ENCODE measurements around the gene LAMA5. TPM values are rescaled to one million over a fixed set of nuclear protein-coding genes. Genes with fewer than 3 reads are reported as not detected.

Gene LAMA5
- total RNA-seq, 2 experiments from 2014 or later = 0.81 to 1.5 TPM

DNA sequence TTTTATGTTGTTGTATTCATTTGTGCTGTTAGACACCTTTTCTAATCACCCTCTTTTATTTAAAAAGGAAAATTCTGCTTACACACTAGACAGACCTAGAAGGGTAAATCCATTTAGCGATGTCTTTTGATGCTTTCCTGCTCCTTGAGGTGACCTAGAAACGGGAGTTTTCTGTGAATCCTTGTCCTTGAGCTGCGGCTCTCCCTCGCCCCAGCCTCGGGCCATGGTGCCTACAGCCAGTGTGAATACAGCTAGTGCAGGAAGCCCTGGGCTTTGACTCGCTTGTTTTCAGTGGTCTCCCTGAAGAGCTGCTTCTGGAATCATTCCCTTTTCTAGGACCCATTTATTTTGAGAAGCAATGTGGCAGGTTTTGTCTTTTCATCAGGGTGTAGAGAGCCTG is 82.0 kb downstream of the LAMA5 start:
- Mint-ChIP-seq H3K9me3 (no peaks in the 10 kb centered on the region), H3K4me3 (no peak overlapping the region), H3K27me3 (ENCODE audit: low read depth) (no peaks in the 10 kb centered on the region), H3K27ac (no peak overlapping the region), H3K36me3 (ENCODE audit: low read depth) (peaks cover 13% of the 10 kb centered on the region), H3K4me1 (ENCODE audit: low read depth) (no peaks in the 10 kb centered on the region)
- intact Hi-C loops (cut with micrococcal nuclease) = no loop called here
- CTCF ChIA-PET = no interaction called here
- no peak for DNase-seq

DNA sequence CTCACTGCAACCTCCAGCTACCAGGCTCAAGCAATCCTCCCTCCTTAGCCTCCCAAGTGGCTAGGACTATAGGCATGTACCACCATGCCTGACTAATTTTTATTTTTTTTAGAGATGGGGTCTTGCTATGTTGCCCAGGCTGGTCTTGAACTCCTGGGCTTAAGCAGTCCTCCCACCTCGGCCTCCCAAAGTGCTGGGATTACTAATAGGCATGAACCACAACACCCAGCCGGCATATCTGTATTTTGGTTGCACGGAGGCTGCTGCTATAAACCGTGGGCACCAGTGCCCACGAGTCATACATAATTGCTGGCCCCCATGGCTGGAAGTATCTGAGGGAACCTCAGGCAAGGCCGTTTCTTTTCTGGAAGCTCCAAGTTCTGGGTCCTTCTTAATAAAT is 82.7 kb downstream of the LAMA5 start:
- Mint-ChIP-seq H3K36me3 (ENCODE audit: low read depth) (peaks cover 14% of the 10 kb centered on the region), H3K9me3 (no peaks in the 10 kb centered on the region), H3K4me3 (no peak overlapping the region), H3K27me3 (ENCODE audit: low read depth) (no peaks in the 10 kb centered on the region), H3K4me1 (ENCODE audit: low read depth) (no peaks in the 10 kb centered on the region), H3K27ac (no peak overlapping the region)
- CTCF ChIA-PET = interaction anchor here (1.0 kb wide), 1 partner anchor 273 kb away, joined by 3 read pairs; no protein-coding TSS in a partner anchor
- intact Hi-C loops (cut with micrococcal nuclease) = no loop called here
- DNase-seq = no peak

- Mint-ChIP-seq H3K4me3 (no peak overlapping the region), H3K27ac (no peak overlapping the region), H3K27me3 (ENCODE audit: low read depth) (no peaks in the 10 kb centered on the region), H3K9me3 (no peaks in the 10 kb centered on the region), H3K36me3 (ENCODE audit: low read depth) (peaks cover 14% of the 10 kb centered on the region), H3K4me1 (ENCODE audit: low read depth) (no peaks in the 10 kb centered on the region)
- intact Hi-C loops (cut with micrococcal nuclease) = no loop called here
- no peak for DNase-seq
- CTCF ChIA-PET = interaction anchor here (0.5 to 1.2 kb wide), 2 partner anchors 14 to 18 kb away, joined by 3 read pairs; no protein-coding TSS in a partner anchor
Measured at GRCh38 chr20:62282877-62283503, 84.1 kb downstream of the LAMA5 start.

GRCh38 chr20:62282103-62282502 is 85.0 kb downstream of the LAMA5 start:
- peaks cover 16% of the 10 kb centered on the region for H3K36me3 Mint-ChIP-seq (ENCODE audit: low read depth)

GRCh38 chr20:62281161-62281933 is 85.8 kb downstream of the LAMA5 start:
- H3K36me3 Mint-ChIP-seq (ENCODE audit: low read depth) = peaks cover 16% of the 10 kb centered on the region
- intact Hi-C loops (cut with micrococcal nuclease) = no loop called here
- CTCF ChIA-PET = no interaction called here
- H3K27ac Mint-ChIP-seq = no peak overlapping the region
- no peak overlapping the region for H3K4me3 Mint-ChIP-seq
- no peaks in the 10 kb centered on the region for H3K4me1 Mint-ChIP-seq (ENCODE audit: low read depth)
- H3K27me3 Mint-ChIP-seq (ENCODE audit: low read depth) = no peaks in the 10 kb centered on the region
- DNase-seq = no peak
- no peaks in the 10 kb centered on the region for H3K9me3 Mint-ChIP-seq

More at GRCh38 chr20:62282103-62282502, 85.0 kb downstream of the LAMA5 start:
- Mint-ChIP-seq H3K4me1 (ENCODE audit: low read depth) (no peaks in the 10 kb centered on the region), H3K27me3 (ENCODE audit: low read depth) (no peaks in the 10 kb centered on the region), H3K27ac (no peak overlapping the region), H3K4me3 (no peak overlapping the region), H3K9me3 (no peaks in the 10 kb centered on the region)
- no peak for DNase-seq
- CTCF ChIA-PET = no interaction called here
- intact Hi-C loops (cut with micrococcal nuclease) = no loop called here

DNA sequence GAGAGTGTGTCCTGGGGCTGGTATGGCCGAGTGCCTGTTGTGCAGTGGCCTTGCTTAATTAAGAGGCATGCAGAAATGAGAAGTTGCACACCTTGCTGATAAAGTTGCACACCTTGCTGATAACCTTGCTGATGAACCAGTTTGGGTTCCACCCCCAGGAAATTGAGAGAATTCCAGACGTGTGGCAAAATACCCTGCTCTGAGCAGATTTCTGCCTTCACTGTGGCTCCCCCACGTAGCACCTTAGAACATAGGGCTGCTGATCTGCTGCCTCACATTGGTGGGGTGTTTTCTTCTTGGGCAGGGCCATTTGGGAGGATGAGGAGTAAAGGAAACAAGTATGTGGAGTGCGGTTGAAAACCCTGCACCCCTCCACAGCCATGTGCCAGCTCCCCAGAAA is 86.8 kb downstream of the LAMA5 start:
- H3K9me3 Mint-ChIP-seq = no peaks in the 10 kb centered on the region
- H3K27ac Mint-ChIP-seq = no peak overlapping the region
- H3K4me3 Mint-ChIP-seq = no peak overlapping the region
- H3K27me3 Mint-ChIP-seq (ENCODE audit: low read depth) = no peaks in the 10 kb centered on the region
- H3K36me3 Mint-ChIP-seq (ENCODE audit: low read depth) = peaks cover 13% of the 10 kb centered on the region
- intact Hi-C loops (cut with micrococcal nuclease) = no loop called here
- CTCF ChIA-PET = no interaction called here
- no peaks in the 10 kb centered on the region for H3K4me1 Mint-ChIP-seq (ENCODE audit: low read depth)
- no peak for DNase-seq

DNA sequence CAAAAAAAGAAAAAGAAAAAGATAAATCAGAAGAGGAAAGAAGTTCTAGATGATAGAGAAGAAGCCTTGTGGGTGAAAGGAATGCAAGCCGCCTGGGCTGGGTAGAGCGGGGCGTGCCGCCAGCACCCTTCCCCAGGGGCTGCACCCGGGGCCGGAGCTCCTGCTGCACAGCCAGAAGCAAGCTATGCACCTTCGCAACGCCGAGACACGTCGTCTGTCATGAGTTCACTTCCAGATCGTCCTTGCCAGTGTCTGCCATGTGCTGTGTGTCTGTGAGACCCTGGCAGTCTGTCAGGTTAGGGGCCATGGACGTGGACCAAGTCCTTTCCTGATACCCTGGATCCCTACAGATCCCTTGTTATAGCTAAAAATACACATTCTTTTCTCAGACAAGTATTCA is 89.9 kb downstream of the LAMA5 start:
- Mint-ChIP-seq H3K4me3 (no peak overlapping the region), H3K36me3 (ENCODE audit: low read depth) (peaks cover 8% of the 10 kb centered on the region), H3K4me1 (ENCODE audit: low read depth) (no peaks in the 10 kb centered on the region), H3K27me3 (ENCODE audit: low read depth) (no peaks in the 10 kb centered on the region), H3K27ac (no peak overlapping the region), H3K9me3 (no peaks in the 10 kb centered on the region)
- CTCF ChIA-PET = interaction anchor here (0.6 kb wide), 1 partner anchor 111 kb away, joined by 3 read pairs; no protein-coding TSS in a partner anchor
- DNase-seq = no peak
- intact Hi-C loops (cut with micrococcal nuclease) = no loop called here

- no peak for DNase-seq
- CTCF ChIA-PET = interaction anchor here (0.7 kb wide), 1 partner anchor 69 kb away, joined by 3 read pairs; no protein-coding TSS in a partner anchor
- no peaks in the 10 kb centered on the region for H3K9me3 Mint-ChIP-seq
- no peaks in the 10 kb centered on the region for H3K4me1 Mint-ChIP-seq (ENCODE audit: low read depth)
- no peak overlapping the region for H3K4me3 Mint-ChIP-seq
- no peaks in the 10 kb centered on the region for H3K27me3 Mint-ChIP-seq (ENCODE audit: low read depth)
- H3K36me3 Mint-ChIP-seq (ENCODE audit: low read depth) = peaks cover 6% of the 10 kb centered on the region
- H3K27ac Mint-ChIP-seq = no peak overlapping the region
- intact Hi-C loops (cut with micrococcal nuclease) = no loop called here
Measured at GRCh38 chr20:62276439-62276838, 90.7 kb downstream of the LAMA5 start.

- H3K4me3 Mint-ChIP-seq = no peak overlapping the region
- peaks cover 5% of the 10 kb centered on the region for H3K36me3 Mint-ChIP-seq (ENCODE audit: low read depth)
- H3K4me1 Mint-ChIP-seq (ENCODE audit: low read depth) = no peaks in the 10 kb centered on the region
- CTCF ChIA-PET = interaction anchor here (1.1 kb wide), 1 partner anchor 24 kb away, joined by 4 read pairs; no protein-coding TSS in a partner anchor
- no peaks in the 10 kb centered on the region for H3K9me3 Mint-ChIP-seq
- no peaks in the 10 kb centered on the region for H3K27me3 Mint-ChIP-seq (ENCODE audit: low read depth)
- DNase-seq = no peak
- intact Hi-C loops (cut with micrococcal nuclease) = no loop called here
- H3K27ac Mint-ChIP-seq = no peak overlapping the region
Measured at GRCh38 chr20:62275219-62275618, 91.9 kb downstream of the LAMA5 start.

DNA sequence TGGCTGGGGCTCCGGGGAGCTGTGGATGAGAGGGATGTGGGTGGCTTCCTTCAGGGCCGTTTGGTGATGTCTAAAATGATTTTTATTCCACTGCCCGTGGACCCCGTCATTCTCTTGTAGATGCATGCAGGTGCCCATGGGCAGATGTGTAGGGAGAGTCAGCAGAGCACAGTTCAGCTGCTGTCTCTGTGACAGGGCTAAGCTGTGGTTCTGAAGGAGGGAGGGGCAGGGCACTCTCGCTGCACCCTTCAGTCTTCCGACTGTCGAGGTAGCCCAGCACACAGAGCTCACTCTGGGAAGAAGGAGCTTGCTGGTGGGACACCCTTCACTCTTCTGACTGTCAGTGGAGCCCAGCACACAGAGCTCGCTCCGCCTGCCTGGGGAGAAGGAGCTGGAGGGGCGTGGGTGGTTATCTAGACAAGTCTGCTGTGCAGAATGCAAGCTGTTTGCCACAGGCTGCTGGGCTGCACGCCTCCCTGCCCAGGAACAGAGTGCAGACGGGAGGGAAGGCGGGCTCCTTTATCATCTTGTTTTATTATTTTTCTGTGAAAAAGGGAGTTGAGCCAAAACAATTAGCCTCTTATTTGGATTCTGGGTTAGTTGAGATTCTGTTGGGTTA is 92.7 kb downstream of the LAMA5 start:
- intact Hi-C loops (cut with micrococcal nuclease) = no loop called here
- Mint-ChIP-seq H3K27me3 (ENCODE audit: low read depth) (no peaks in the 10 kb centered on the region), H3K4me3 (no peak overlapping the region), H3K27ac (no peak overlapping the region), H3K9me3 (no peaks in the 10 kb centered on the region), H3K4me1 (ENCODE audit: low read depth) (no peaks in the 10 kb centered on the region), H3K36me3 (ENCODE audit: low read depth) (peaks cover 4% of the 10 kb centered on the region)
- no peak for DNase-seq
- CTCF ChIA-PET = interaction anchor here (1.1 kb wide), 1 partner anchor 25 kb away, joined by 4 read pairs; no protein-coding TSS in a partner anchor

GRCh38 chr20:62273416-62273815 is 93.7 kb downstream of the LAMA5 start:
- CTCF ChIA-PET = no interaction called here
- no peak overlapping the region for H3K4me3 Mint-ChIP-seq
- no peaks in the 10 kb centered on the region for H3K9me3 Mint-ChIP-seq
- H3K27ac Mint-ChIP-seq = no peak overlapping the region
- intact Hi-C loops (cut with micrococcal nuclease) = no loop called here
- no peaks in the 10 kb centered on the region for H3K4me1 Mint-ChIP-seq (ENCODE audit: low read depth)
- peaks cover 2% of the 10 kb centered on the region for H3K36me3 Mint-ChIP-seq (ENCODE audit: low read depth)
- DNase-seq = no peak
- H3K27me3 Mint-ChIP-seq (ENCODE audit: low read depth) = no peaks in the 10 kb centered on the region

GRCh38 chr20:62272200-62272599 is 94.9 kb downstream of the LAMA5 start:
- Mint-ChIP-seq H3K4me1 (ENCODE audit: low read depth) (no peaks in the 10 kb centered on the region), H3K9me3 (no peaks in the 10 kb centered on the region), H3K27ac (no peak overlapping the region), H3K4me3 (no peak overlapping the region), H3K27me3 (ENCODE audit: low read depth) (no peaks in the 10 kb centered on the region), H3K36me3 (ENCODE audit: low read depth) (no peaks in the 10 kb centered on the region)
- no peak for DNase-seq
- intact Hi-C loops (cut with micrococcal nuclease) = no loop called here
- CTCF ChIA-PET = no interaction called here
